HCT116 (cell line): ENCODE data around the gene MATN3. TPM values are rescaled to one million over a fixed set of nuclear protein-coding genes. Genes with fewer than 3 reads are reported as not detected.

Source experiments
- ATAC-seq: fragments of 200-7000 bp; cut with Tn5 transposase; 2 replicates; pipeline ENCODE4 v1.9.1; 2020; ENCODE audit warnings: mild to moderate bottlenecking, moderate library complexity
- BruUV-seq: library from RNA; stranded (reverse); fragments of 400-500 nt; replicated peaks from 2 replicates; lab custom pipeline; 2021; lab: Mats Ljungman, UMichigan
- CTCF ChIA-PET: fragments of 300-600 bp; sonication (Branson Sonifier 250); formaldehyde crosslinking; loops from one replicate; lab custom pipeline; 2021; ENCODE audit warnings: antibody characterized with exemption; lab: Charles Lee
- POLR2A ChIA-PET: fragments of 300-600, 350-600 bp; sonication (Branson Sonifier 250); formaldehyde crosslinking; loops from one replicate; lab custom pipeline; 2021; ENCODE audit warnings: antibody characterized with exemption; lab: Charles Lee
- RAD21 ChIA-PET, 2 experiments: fragments of 300-600 bp; sonication (Branson Sonifier 250); formaldehyde crosslinking; loops; one replicate each; lab custom pipeline; 2023; ENCODE audit warnings: low total read pairs in 2 of 2; ENCODE audit not compliant: uncharacterized antibody in 2 of 2, unreplicated experiment in 2 of 2, low non-redundant PET in 1 of 2; lab: Charles Lee
- DNase-seq: peaks from one replicate; pipeline ENCODE4 v3.0.0-alpha.2; 2010; ENCODE audit warnings: low read depth, low spot score
- H2AFZ ChIP-seq: fragments of 200-600 bp; shearing (Covaris generic), sonication (generic); 2 replicates; pipeline ENCODE4 v1.6.1; 2017; ENCODE audit warnings: low read depth, mixed run types, mixed read lengths, antibody characterized with exemption, low read length; ENCODE audit not compliant: poor library complexity, severe bottlenecking
- H3K27ac ChIP-seq: 2 replicates; pipeline ENCODE4 v1.5.1; 2012; ENCODE audit warnings: low read depth, low read length
- H3K27me3 ChIP-seq: fragments of 200-600 bp; sonication (generic); 2 replicates; pipeline ENCODE4 v1.6.1; 2016; ENCODE audit warnings: mixed run types, low read length, mixed read lengths; ENCODE audit not compliant: insufficient read depth
- H3K36me3 ChIP-seq, 2 experiments: fragments of 200-500 bp in 1 of 2; fragments of 200-600 bp in 1 of 2; sonication (Bioruptor generic) in 1 of 2; sonication (generic) in 1 of 2; 2 replicates each; pipeline versions ENCODE4 v1.5.1 to v1.6.1; 2014 to 2016; ENCODE audit warnings: low read length in 2 of 2, inconsistent platforms in 1 of 2, mixed read lengths in 1 of 2, mixed run types in 1 of 2; ENCODE audit not compliant: insufficient read depth in 2 of 2, control insufficient read depth in 1 of 2
- H3K4me1 ChIP-seq, 2 experiments: fragments of 200-600 bp in 1 of 2; sonication (generic) in 1 of 2; 2 replicates each; pipeline versions ENCODE4 v1.5.1 to v1.6.1; 2012 to 2017; ENCODE audit warnings: low read length in 2 of 2, inconsistent platforms in 1 of 2, mild to moderate bottlenecking in 1 of 2, mixed read lengths in 1 of 2, mixed run types in 1 of 2, moderate library complexity in 1 of 2; ENCODE audit not compliant: insufficient read depth in 2 of 2, control insufficient read depth in 1 of 2
- H3K4me2 ChIP-seq: fragments of 200-600 bp; sonication (generic); 2 replicates; pipeline ENCODE4 v1.6.1; 2017; ENCODE audit warnings: mixed run types, low read length, mixed read lengths
- H3K4me3 ChIP-seq, 2 experiments: fragments of 200-600 bp in 1 of 2; sonication (generic) in 1 of 2; replicated peaks in 1 of 2; 2 replicates each; pipeline ENCODE4 v1.5.1; 2011 to 2016; ENCODE audit warnings: low read length in 2 of 2, control low read depth in 1 of 2, low read depth in 1 of 2, mild to moderate bottlenecking in 1 of 2, mixed read lengths in 1 of 2, mixed run types in 1 of 2
- H3K79me2 ChIP-seq: fragments of 200-600 bp; sonication (generic); 2 replicates; pipeline ENCODE4 v1.6.1; 2017; ENCODE audit warnings: mild to moderate bottlenecking, mixed run types, low read length, moderate library complexity, mixed read lengths; ENCODE audit not compliant: insufficient read depth
- H3K9ac ChIP-seq: fragments of 200-600 bp; sonication (generic); 2 replicates; pipeline ENCODE4 v1.6.1; 2016; ENCODE audit warnings: low read length, mixed read lengths
- H3K9me2 ChIP-seq: fragments of 200-600 bp; sonication (generic), shearing (Covaris generic); 2 replicates; pipeline ENCODE4 v1.6.1; 2017; ENCODE audit warnings: mixed run types, mild to moderate bottlenecking, moderate library complexity; ENCODE audit not compliant: insufficient read depth
- H3K9me3 ChIP-seq, 2 experiments: fragments of 200-500 bp in 1 of 2; fragments of 200-600 bp in 1 of 2; sonication (Bioruptor generic) in 1 of 2; sonication (generic) in 1 of 2; 2 replicates each; pipeline ENCODE4 v1.6.1; 2014 to 2017; ENCODE audit warnings: low read length in 2 of 2, mixed read lengths in 2 of 2, inconsistent platforms in 1 of 2, low read depth in 1 of 2, mild to moderate bottlenecking in 1 of 2, mixed run types in 1 of 2, moderate library complexity in 1 of 2; ENCODE audit not compliant: control insufficient read depth in 1 of 2, insufficient read depth in 1 of 2
- H4K20me1 ChIP-seq: fragments of 200-600 bp; sonication (generic), shearing (Covaris generic); 2 replicates; pipeline ENCODE4 v1.6.1; 2017; ENCODE audit warnings: mixed run types, mild to moderate bottlenecking, moderate library complexity; ENCODE audit not compliant: insufficient read depth
- ATF3 ChIP-seq: IDR thresholded peaks from 2 replicates; pipeline ENCODE4 v1.6.1; 2012
- CBX3 ChIP-seq: IDR thresholded peaks from 2 replicates; pipeline ENCODE4 v1.6.1; 2012; ENCODE audit warnings: low read depth
- CEBPB ChIP-seq: IDR thresholded peaks from 2 replicates; pipeline ENCODE4 v1.6.1; 2012; ENCODE audit warnings: low read depth
- EZH2 ChIP-seq: fragments of 200-600 bp; sonication (generic); IDR thresholded peaks from 2 replicates; pipeline ENCODE4 v1.6.1; 2017; ENCODE audit warnings: antibody characterized with exemption, mixed run types
- EZH2phosphoT487 ChIP-seq: fragments of 200-600 bp; IDR thresholded peaks from 2 replicates; pipeline ENCODE4 v1.6.1; 2018; ENCODE audit warnings: antibody characterized with exemption, borderline replicate concordance
- JUND ChIP-seq: IDR thresholded peaks from 2 replicates; pipeline ENCODE4 v1.6.1; 2012
- POLR2A ChIP-seq: IDR thresholded peaks from 2 replicates; pipeline ENCODE4 v1.7.0; 2011; ENCODE audit warnings: borderline replicate concordance; ENCODE audit not compliant: insufficient read depth, insufficient read length; ENCODE audit errors: extremely low read depth
- POLR2AphosphoS5 ChIP-seq: IDR thresholded peaks from 2 replicates; pipeline ENCODE4 v1.6.1; 2011; ENCODE audit warnings: mild to moderate bottlenecking, low read depth, low read length, moderate library complexity
- RAD21 ChIP-seq: IDR thresholded peaks from 2 replicates; pipeline ENCODE4 v1.6.1; 2012; ENCODE audit warnings: low read depth, mild to moderate bottlenecking
- REST ChIP-seq: IDR thresholded peaks from 2 replicates; pipeline ENCODE4 v1.6.1; 2012; ENCODE audit warnings: low read depth
- SIN3A ChIP-seq: IDR thresholded peaks from 2 replicates; pipeline ENCODE4 v1.6.1; 2012; ENCODE audit warnings: low read depth
- SP1 ChIP-seq: IDR thresholded peaks from 2 replicates; pipeline ENCODE4 v1.6.1; 2012; ENCODE audit warnings: low read depth
- SRF ChIP-seq: IDR thresholded peaks from 2 replicates; pipeline ENCODE4 v1.6.1; 2012; ENCODE audit warnings: low read depth
- TCF7L2 ChIP-seq: IDR thresholded peaks from 2 replicates; pipeline ENCODE4 v1.7.0; 2011; ENCODE audit warnings: borderline replicate concordance, inconsistent platforms; ENCODE audit not compliant: insufficient read depth, insufficient read length; ENCODE audit errors: extremely low read depth
- YY1 ChIP-seq: IDR thresholded peaks from 2 replicates; pipeline ENCODE4 v1.6.1; 2011; ENCODE audit warnings: low read length, low read depth, moderate library complexity, mild to moderate bottlenecking; ENCODE audit not compliant: insufficient replicate concordance; ENCODE audit errors: extremely low read depth
- ZBTB33 ChIP-seq: IDR thresholded peaks from 2 replicates; pipeline ENCODE4 v1.6.1; 2011; ENCODE audit warnings: mild to moderate bottlenecking, low read length, moderate library complexity; ENCODE audit not compliant: insufficient replicate concordance; ENCODE audit errors: extremely low read depth
- ZFX ChIP-seq: fragments of 450-650 bp; IDR thresholded peaks from 2 replicates; pipeline ENCODE4 v1.6.1; 2017
- ZNF274 ChIP-seq: fragments of 200-500 bp; sonication (Bioruptor generic); IDR thresholded peaks from 2 replicates; pipeline ENCODE4 v1.6.1; 2014; ENCODE audit warnings: mild to moderate bottlenecking, low read depth, low read length, inconsistent platforms
- intact Hi-C: fragments of 100-400 bp; cut with micrococcal nuclease; formaldehyde crosslinking; loops from 2 replicates; pipeline ENCODE4 v1.10.0; 2022
- total RNA-seq: library from RNA; stranded (reverse); gene quantifications from one replicate; pipeline ENCODE4 v1.2.1, GENCODE V29; 2021; ENCODE audit not compliant: unreplicated experiment

The MATN3 gene
- total RNA-seq, 1 experiment from 2014 or later = not detected

- no TSS peak for BruUV-seq
- no peaks in the 10 kb centered on the region for H3K27me3 ChIP-seq
- H3K79me2 ChIP-seq = peaks cover 51% of the 10 kb centered on the region
- ATAC-seq (no peak), DNase-seq (no peak)
- H3K9me2 ChIP-seq = no peaks in the 10 kb centered on the region
- ChIA-PET POLR2A (interaction anchor here (2.2 kb wide), 1 partner anchor 9 kb away, joined by 7 read pairs; the partner anchor contains the start of gene LAPTM4A), RAD21 (interaction anchor here in 1 of 2 experiments (0.7 kb wide), 1 partner anchor 11 kb away, joined by 3 read pairs; no protein-coding TSS in a partner anchor), CTCF (no interaction called here)
- no peak overlapping the region for H3K27ac ChIP-seq
- intact Hi-C loops = no loop called here
- no peak overlapping the region for H3K4me2 ChIP-seq
- no peaks in the 10 kb centered on the region for H3K9me3 ChIP-seq
- no peak overlapping the region for H3K9ac ChIP-seq
- no peaks in the 10 kb centered on the region for H4K20me1 ChIP-seq
- H3K4me3 ChIP-seq = no peak overlapping the region
- H3K36me3 ChIP-seq = peaks cover 8 to 14% of the 10 kb centered on the region in 2 experiments; a peak in 3 of 4 replicates
- TF ChIP-seq ATF3 (no peak), POLR2A (no peak), EZH2phosphoT487 (no peak), JUND (no peak), ZFX (no peak), SIN3A (no peak), ZBTB33 (no peak), ZNF274 (no peak), POLR2AphosphoS5 (no peak), TCF7L2 (no peak), RAD21 (no peak), CBX3 (no peak), EZH2 (no peak), SP1 (no peak), YY1 (no peak), CEBPB (no peak), SRF (no peak), REST (no peak)
- no peak overlapping the region for H2AFZ ChIP-seq
- H3K4me1 ChIP-seq = no peaks in the 10 kb centered on the region
Observed at GRCh38 chr2:20042531-20042930, 30.1 kb upstream of the MATN3 start.
